ENCODE measurements around the gene SHF.

The SHF gene

DNA sequence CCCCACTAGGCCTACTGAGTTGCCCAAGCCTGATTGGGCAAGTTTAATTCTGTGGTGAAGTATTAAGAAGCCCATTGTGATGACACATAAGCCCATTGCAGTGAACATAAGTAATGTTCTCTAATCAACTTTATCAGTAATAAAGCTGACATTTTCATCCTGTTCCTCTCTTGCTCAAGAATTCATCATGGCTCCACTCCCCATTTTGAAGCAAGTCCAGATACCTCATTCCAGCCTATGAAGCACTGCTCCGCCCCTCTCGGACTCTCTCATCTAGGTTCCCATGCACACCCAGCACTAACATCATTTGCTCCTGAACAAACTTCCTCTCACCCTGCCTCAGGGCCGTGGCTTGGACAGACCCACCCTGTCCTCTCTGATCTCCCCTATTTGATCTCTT is 10.5 kb downstream of the SHF start:
- H3K27ac ChIP-seq (ENCODE audit: low read depth, low read length) = no peak overlapping the region
- H3K27me3 ChIP-seq (ENCODE audit: control insufficient read depth, insufficient read depth, low read length) = no peaks in the 10 kb centered on the region
- no peak overlapping the region for H3K9ac ChIP-seq (ENCODE audit: low read length)
- peaks cover 4% of the 10 kb centered on the region for H3K36me3 ChIP-seq (ENCODE audit: control insufficient read depth, insufficient read depth, low read length)
- H3K4me1 ChIP-seq (ENCODE audit: control insufficient read depth, insufficient read depth, low read length) = no peaks in the 10 kb centered on the region
- no peak overlapping the region for H3K4me3 ChIP-seq (ENCODE audit: low read length)

DNA sequence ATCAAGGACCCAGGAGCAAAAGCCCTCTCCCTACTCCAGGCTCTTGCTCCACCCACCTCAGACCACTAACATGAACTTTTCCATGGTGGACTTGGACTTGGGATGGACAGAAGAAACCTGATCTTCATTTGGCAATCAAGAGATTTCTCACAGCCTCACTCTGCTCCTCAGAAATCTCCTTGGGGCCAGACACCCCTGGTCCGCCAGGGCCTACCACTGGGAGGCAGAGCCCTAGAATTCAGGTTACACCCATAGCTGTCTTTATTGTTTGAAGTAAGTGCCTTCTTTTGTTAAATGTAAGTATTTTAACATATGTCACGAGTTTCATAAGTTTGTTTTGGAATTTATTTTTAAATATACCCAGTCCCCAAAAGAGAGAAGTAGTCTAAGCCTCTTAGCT is 13.2 kb downstream of the SHF start:
- peaks cover 8% of the 10 kb centered on the region for H3K36me3 ChIP-seq (ENCODE audit: control insufficient read depth, insufficient read depth, low read length)
- H3K4me1 ChIP-seq (ENCODE audit: control insufficient read depth, insufficient read depth, low read length) = no peaks in the 10 kb centered on the region
- no peak overlapping the region for H3K9ac ChIP-seq (ENCODE audit: low read length)
- no peak overlapping the region for H3K4me3 ChIP-seq (ENCODE audit: low read length)
- H3K27me3 ChIP-seq (ENCODE audit: control insufficient read depth, insufficient read depth, low read length) = no peaks in the 10 kb centered on the region
- no peak overlapping the region for H3K27ac ChIP-seq (ENCODE audit: low read depth, low read length)

DNA sequence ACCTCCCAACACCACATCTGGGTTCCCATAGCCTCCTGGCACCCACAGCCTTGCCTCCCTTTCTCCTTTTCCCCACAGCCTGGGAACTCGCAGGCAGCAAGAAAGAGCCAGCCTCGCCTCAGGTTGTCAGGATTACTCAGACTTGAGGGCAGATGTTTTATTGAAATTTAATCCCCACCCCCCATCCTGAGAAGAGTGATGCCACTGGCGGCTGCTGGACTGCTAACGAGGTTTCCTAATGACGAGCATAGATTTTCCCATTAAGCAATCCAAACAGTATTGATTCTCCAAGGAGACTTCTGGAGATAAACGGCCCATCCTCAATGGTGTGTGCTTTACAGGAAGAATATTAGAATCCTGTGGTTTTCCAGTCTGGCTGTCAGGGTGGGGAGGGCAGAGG is 13.7 kb downstream of the SHF start:
- Histone ChIP-seq H3K9ac (ENCODE audit: low read length) (no peak overlapping the region), H3K27me3 (ENCODE audit: control insufficient read depth, insufficient read depth, low read length) (no peaks in the 10 kb centered on the region), H3K27ac (ENCODE audit: low read depth, low read length) (no peak overlapping the region), H3K4me1 (ENCODE audit: control insufficient read depth, insufficient read depth, low read length) (no peaks in the 10 kb centered on the region), H3K36me3 (ENCODE audit: control insufficient read depth, insufficient read depth, low read length) (peaks cover 8% of the 10 kb centered on the region), H3K4me3 (ENCODE audit: low read length) (no peak overlapping the region)

DNA sequence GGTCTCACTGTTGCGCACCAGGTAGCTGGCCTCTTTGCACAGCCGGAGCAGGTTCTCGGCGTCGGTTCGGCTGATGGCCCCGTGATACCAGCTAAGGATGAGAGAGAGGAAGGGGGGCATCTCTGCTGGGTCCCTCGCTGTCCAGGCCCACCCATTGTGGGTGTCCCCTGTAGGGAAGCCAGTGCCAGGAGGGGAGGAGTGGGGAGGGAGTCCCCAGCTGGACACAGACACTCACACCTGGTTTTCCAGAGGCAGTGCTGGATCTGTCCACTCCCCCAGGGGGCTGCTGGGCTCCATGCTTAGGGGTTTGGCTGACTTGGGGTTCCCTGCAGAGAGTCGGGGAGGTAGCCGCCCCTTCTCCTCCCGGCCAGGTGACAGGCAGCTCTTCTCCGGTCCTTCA is 15.9 kb downstream of the SHF start:
- H3K9ac ChIP-seq (ENCODE audit: low read length) = no peak overlapping the region
- no peaks in the 10 kb centered on the region for H3K4me1 ChIP-seq (ENCODE audit: control insufficient read depth, insufficient read depth, low read length)
- no peak overlapping the region for H3K4me3 ChIP-seq (ENCODE audit: low read length)
- H3K27me3 ChIP-seq (ENCODE audit: control insufficient read depth, insufficient read depth, low read length) = no peaks in the 10 kb centered on the region
- peaks cover 8% of the 10 kb centered on the region for H3K36me3 ChIP-seq (ENCODE audit: control insufficient read depth, insufficient read depth, low read length)
- H3K27ac ChIP-seq (ENCODE audit: low read depth, low read length) = no peak overlapping the region

DNA sequence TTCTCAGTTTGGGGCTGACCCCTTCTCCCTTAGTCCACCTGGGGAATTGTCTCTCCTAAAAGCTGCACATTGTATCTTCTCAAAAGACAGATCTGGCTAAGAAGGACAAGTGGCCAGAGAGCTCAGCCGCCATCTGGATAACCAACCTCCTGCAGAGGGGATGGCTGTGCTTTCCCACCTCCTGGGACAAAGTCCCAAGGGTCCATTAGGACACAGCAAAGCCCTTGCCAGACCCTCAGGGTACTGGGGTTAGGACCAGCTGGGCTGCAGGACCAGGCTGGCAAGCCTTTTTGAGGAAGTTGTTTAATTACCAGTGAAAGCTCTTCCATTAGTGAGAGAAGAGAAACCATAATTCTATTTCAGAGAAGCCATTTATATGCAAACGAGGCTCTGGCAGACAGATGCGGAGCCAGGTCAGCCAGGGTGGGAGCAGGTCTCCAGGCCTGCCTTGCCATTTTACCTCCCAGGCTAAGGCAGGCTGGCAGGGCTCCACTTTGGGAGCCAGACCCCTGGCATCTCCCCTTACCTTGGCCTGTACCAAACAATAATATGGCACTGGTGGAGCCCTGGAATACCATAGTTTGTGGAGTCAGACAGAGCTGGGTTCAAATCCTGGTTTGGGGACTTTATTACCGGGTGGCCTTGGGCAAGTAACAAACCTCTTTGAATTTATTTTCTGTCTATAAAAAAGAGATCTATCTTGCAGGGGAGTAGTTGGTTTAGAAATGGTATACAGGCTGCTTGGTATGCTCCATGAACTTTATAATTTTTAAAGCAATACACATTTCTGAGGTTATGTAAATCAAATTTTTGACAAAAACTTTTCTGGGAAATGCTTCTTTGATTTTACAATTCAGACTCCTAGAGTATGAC is 17.9 kb downstream of the SHF start:
- H3K27ac ChIP-seq (ENCODE audit: low read depth, low read length) = no peak overlapping the region
- peaks cover 8% of the 10 kb centered on the region for H3K36me3 ChIP-seq (ENCODE audit: control insufficient read depth, insufficient read depth, low read length)
- no peak overlapping the region for H3K9ac ChIP-seq (ENCODE audit: low read length)
- H3K4me1 ChIP-seq (ENCODE audit: control insufficient read depth, insufficient read depth, low read length) = no peaks in the 10 kb centered on the region
- no peaks in the 10 kb centered on the region for H3K27me3 ChIP-seq (ENCODE audit: control insufficient read depth, insufficient read depth, low read length)
- no peak overlapping the region for H3K4me3 ChIP-seq (ENCODE audit: low read length)

DNA sequence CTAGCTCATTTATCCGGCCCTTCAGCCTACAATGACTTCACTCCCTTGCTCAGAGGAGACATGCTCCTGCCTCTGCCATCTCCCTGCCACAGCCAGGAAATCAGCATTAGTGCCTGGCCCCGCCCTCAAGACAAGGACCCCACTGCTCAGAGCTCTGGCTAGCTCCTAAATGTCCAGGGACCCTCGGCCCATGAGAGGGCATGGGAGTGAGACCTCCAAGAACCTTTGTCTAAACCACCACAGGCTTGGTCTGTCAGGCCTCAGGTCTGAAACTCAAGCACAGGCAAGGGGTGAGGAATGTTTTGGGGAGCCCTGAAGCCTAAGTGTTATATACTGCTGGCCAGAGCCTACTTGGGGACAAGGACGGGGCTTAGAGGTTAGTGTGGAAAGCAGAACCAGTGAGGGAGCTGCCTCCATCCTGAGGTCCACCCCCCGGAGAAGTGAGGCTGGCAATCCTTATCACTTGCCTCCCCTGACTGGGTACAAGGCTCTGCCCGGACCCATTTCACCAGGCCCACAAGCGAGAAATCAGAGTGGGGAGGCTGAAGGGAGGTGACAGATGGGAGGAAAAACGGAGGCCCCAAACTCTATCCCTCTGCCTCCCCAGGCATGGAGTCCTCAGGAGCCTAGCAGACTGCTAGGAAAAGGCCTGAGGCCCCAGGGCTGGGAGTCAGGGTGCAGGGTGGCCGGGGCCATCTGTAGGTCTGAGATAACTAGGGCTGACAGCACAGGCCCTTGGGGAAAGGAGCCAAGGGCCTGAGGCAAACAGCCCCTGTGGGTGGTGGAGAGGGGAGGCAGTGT is 18.8 kb downstream of the SHF start:
- Histone ChIP-seq H3K4me1 (ENCODE audit: control insufficient read depth, insufficient read depth, low read length) (no peaks in the 10 kb centered on the region), H3K27ac (ENCODE audit: low read depth, low read length) (no peak overlapping the region), H3K9ac (ENCODE audit: low read length) (no peak overlapping the region), H3K27me3 (ENCODE audit: control insufficient read depth, insufficient read depth, low read length) (no peaks in the 10 kb centered on the region), H3K4me3 (ENCODE audit: low read length) (no peak overlapping the region), H3K36me3 (ENCODE audit: control insufficient read depth, insufficient read depth, low read length) (peaks cover 3% of the 10 kb centered on the region)

DNA sequence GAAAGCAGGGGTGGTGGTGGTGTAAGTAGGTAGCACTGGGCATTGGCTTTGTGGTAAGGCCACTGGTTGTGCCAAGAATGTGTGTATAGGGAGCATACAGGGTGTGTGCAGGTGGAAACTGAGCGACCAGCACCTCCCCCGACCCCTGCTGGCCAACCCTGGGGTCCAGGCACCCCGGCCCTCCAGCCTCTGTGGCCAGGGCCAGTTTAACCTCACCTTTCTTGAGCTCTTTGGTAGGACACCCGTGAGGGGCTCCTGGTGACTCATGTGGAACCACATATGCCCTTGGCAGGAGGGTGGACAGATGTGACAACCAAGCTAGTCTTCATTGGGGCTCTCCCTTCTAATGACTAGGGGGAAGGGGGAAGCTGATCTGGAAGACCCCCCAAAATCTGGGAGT is 19.5 kb downstream of the SHF start:
- H3K4me3 ChIP-seq (ENCODE audit: low read length) = no peak overlapping the region
- no peak overlapping the region for H3K9ac ChIP-seq (ENCODE audit: low read length)
- peak overlapping the region; percentile 97 for H3K27ac ChIP-seq (ENCODE audit: low read depth, low read length)

DNA sequence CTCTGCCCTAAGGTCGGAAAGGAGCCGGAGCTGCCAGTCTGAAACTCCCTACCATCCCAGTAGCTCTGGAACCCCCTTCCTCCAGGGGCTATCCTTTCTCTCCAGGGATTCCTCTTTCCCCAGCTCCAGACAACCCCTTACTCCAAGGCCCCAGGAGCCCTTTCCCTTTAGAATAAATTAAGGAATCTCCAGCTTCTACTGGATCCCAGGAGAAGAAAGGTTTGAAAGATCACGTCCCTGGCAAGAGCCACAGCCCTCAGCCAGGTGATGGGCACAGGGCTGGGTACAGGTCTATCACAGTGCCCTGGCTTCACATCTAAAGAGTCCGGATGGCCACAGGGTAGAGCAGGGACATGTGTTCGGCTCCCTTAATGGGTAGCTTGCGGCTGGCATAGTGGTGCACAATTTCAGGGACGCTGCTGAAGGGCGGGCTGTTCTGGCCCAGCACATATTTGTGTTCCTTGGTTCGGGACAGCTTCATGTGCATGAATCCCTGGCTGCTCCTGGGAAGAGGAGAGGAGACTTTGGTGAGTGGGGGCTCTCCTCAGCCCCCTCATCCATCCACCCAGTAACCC is 20.0 kb downstream of the SHF start:
- H3K27me3 ChIP-seq (ENCODE audit: control insufficient read depth, insufficient read depth, low read length) = no peaks in the 10 kb centered on the region
- no peak overlapping the region for H3K9ac ChIP-seq (ENCODE audit: low read length)
- H3K4me1 ChIP-seq (ENCODE audit: control insufficient read depth, insufficient read depth, low read length) = no peaks in the 10 kb centered on the region
- H3K36me3 ChIP-seq (ENCODE audit: control insufficient read depth, insufficient read depth, low read length) = peaks cover 3% of the 10 kb centered on the region
- H3K4me3 ChIP-seq (ENCODE audit: low read length) = peak overlapping the region; percentile 74
- peak overlapping the region; percentile 97 for H3K27ac ChIP-seq (ENCODE audit: low read depth, low read length)

More for the DNA sequence above, 19.5 kb downstream of the SHF start:
- H3K4me1 ChIP-seq (ENCODE audit: control insufficient read depth, insufficient read depth, low read length) = no peaks in the 10 kb centered on the region
- H3K27me3 ChIP-seq (ENCODE audit: control insufficient read depth, insufficient read depth, low read length) = no peaks in the 10 kb centered on the region
- peaks cover 3% of the 10 kb centered on the region for H3K36me3 ChIP-seq (ENCODE audit: control insufficient read depth, insufficient read depth, low read length)

DNA sequence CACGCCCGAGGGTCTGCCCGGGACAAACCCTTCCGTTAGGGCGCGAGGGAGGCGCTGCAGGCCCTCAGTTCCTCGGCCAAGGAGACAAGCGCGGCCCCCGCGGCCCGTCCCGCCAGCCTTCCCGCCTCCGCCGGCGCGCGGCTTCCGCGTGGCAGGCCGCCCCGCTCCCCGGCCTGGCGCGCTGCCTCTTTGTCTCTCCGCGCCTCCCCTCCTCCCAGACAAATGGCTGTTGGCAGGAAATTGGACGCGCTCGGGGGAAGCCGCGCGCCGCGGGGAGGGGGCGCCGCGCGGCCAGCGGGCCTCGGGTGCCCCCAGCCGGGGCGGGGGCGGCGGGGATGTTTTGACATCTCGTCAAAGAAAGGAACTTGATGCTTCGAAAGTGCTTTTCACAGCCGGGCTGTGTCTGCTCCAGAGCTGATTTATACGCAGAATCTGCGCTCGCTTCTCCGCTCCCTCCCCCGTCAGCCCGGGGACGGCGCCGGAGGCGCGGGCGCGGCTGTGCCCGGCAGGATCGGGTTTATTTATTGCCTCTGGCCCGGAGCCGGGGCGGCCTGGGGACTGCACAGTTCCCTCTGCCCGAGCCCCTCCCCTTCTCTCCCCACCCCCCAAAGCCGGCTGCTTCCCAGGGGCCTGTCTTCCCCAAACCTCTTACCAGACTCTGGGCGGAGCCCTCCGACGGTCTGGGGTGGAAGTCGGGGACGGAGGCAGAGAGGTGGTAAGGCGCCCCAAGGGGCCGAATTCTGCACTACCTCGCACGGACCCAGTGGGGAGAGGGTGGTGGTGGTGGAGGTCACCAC is 20.7 kb downstream of the SHF start:
- Histone ChIP-seq H3K4me1 (ENCODE audit: control insufficient read depth, insufficient read depth, low read length) (no peaks in the 10 kb centered on the region), H3K9ac (ENCODE audit: low read length) (peak overlapping the region; percentile 56), H3K4me3 (ENCODE audit: low read length) (peak overlapping the region; percentile 74)

DNA sequence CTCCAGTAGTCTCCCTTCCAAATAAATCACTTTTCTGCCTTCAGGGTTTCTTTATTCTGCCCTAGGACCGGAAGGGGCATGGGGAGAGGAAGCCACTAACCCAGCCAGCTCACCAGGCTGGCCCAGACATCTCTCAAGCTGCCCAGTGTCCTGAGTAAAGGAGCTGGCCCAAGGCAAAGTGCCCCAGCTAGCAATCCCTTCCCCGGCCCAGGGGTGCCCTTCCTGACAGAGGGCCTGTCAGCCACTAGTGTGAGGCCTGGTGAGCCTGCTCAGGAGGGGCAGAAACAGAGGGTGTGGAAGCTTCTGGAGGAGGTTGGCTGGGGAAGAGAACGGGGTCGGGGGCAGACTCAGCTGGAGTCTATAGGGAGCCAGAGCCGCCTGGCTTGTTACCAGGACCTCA is 22.2 kb downstream of the SHF start:
- peak overlapping the region; percentile 97 for H3K27ac ChIP-seq (ENCODE audit: low read depth, low read length)
- no peak overlapping the region for H3K9ac ChIP-seq (ENCODE audit: low read length)
- no peak overlapping the region for H3K4me3 ChIP-seq (ENCODE audit: low read length)
- H3K4me1 ChIP-seq (ENCODE audit: control insufficient read depth, insufficient read depth, low read length) = no peaks in the 10 kb centered on the region
- no peaks in the 10 kb centered on the region for H3K27me3 ChIP-seq (ENCODE audit: control insufficient read depth, insufficient read depth, low read length)
- no peaks in the 10 kb centered on the region for H3K36me3 ChIP-seq (ENCODE audit: control insufficient read depth, insufficient read depth, low read length)

More for the DNA sequence above, 20.7 kb downstream of the SHF start:
- Histone ChIP-seq H3K27ac (ENCODE audit: low read depth, low read length) (peak overlapping the region; percentile 97), H3K36me3 (ENCODE audit: control insufficient read depth, insufficient read depth, low read length) (peaks cover 3% of the 10 kb centered on the region), H3K27me3 (ENCODE audit: control insufficient read depth, insufficient read depth, low read length) (no peaks in the 10 kb centered on the region)

DNA sequence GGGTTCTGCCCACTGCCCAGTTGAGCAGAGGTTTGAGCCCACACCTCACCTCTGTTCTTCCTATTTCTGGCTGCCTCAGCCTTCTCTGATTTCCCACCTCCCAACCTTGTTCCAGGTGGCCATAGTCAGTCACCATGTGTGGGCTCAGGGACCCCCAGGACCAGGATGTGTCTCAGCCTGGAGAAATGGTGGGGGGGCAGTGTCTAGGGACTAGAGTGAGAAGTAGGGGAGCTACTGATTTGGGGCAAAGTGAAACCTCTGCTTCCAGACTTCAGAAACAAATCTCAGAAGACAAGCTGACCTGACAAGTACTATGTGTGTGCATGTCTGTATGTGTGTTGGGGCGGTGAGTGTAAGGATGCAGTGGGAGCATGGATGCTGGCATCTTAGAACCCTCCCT is 22.9 kb downstream of the SHF start:
- Histone ChIP-seq H3K9ac (ENCODE audit: low read length) (no peak overlapping the region), H3K27ac (ENCODE audit: low read depth, low read length) (no peak overlapping the region), H3K4me3 (ENCODE audit: low read length) (no peak overlapping the region), H3K36me3 (ENCODE audit: control insufficient read depth, insufficient read depth, low read length) (no peaks in the 10 kb centered on the region), H3K27me3 (ENCODE audit: control insufficient read depth, insufficient read depth, low read length) (no peaks in the 10 kb centered on the region), H3K4me1 (ENCODE audit: control insufficient read depth, insufficient read depth, low read length) (no peaks in the 10 kb centered on the region)

DNA sequence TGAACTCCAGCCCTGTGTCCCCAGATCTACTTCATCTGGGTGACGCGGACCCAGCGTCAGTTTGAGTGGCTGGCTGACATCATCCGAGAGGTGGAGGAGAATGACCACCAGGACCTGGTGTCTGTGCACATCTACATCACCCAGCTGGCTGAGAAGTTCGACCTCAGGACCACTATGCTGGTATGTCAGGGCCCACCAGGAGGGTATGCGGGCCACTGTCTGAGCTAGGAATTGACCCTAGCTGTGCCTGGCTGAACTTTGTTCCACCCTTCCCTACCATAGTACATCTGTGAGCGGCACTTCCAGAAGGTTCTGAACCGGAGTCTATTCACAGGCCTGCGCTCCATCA is 24.3 kb downstream of the SHF start:
- Histone ChIP-seq H3K27me3 (ENCODE audit: control insufficient read depth, insufficient read depth, low read length) (no peaks in the 10 kb centered on the region), H3K4me1 (ENCODE audit: control insufficient read depth, insufficient read depth, low read length) (no peaks in the 10 kb centered on the region), H3K4me3 (ENCODE audit: low read length) (no peak overlapping the region), H3K9ac (ENCODE audit: low read length) (no peak overlapping the region), H3K27ac (ENCODE audit: low read depth, low read length) (no peak overlapping the region), H3K36me3 (ENCODE audit: control insufficient read depth, insufficient read depth, low read length) (no peaks in the 10 kb centered on the region)

Data from rectal smooth muscle tissue (tissue), 1 donor.